Calu3 (cell line): ENCODE data around the gene MAD2L1BP. TPM values are rescaled to one million over a fixed set of nuclear protein-coding genes. Genes with fewer than 3 reads are reported as not detected.

Experiments used
- BruUV-seq: library from RNA; stranded (reverse); fragments of 400-500 nt; replicated peaks from 2 replicates; lab custom pipeline; 2021; lab: Mats Ljungman, UMichigan
- CTCF ChIA-PET: fragments of 300-600 bp; sonication (Branson Sonifier 250); formaldehyde crosslinking; loops from one replicate; lab custom pipeline; 2022; ENCODE audit warnings: antibody characterized with exemption; lab: Charles Lee
- DNase-seq: peaks from one replicate; pipeline ENCODE4 v3.0.0; 2022
- H3K27ac Mint-ChIP-seq: one replicate; pipeline ENCODE4 v1.8.0; 2022; ENCODE audit warnings: mixed read lengths; ENCODE audit not compliant: unreplicated experiment
- H3K27me3 Mint-ChIP-seq: one replicate; pipeline ENCODE4 v1.8.0; 2022; ENCODE audit warnings: mixed read lengths; ENCODE audit not compliant: unreplicated experiment
- H3K36me3 Mint-ChIP-seq: one replicate; pipeline ENCODE4 v1.8.0; 2022; ENCODE audit warnings: mild to moderate bottlenecking, moderate library complexity, mixed read lengths; ENCODE audit not compliant: insufficient read depth, unreplicated experiment
- H3K4me1 Mint-ChIP-seq: one replicate; pipeline ENCODE4 v1.8.0; 2022; ENCODE audit warnings: mild to moderate bottlenecking, low read depth, mixed read lengths; ENCODE audit not compliant: unreplicated experiment
- H3K4me3 Mint-ChIP-seq: one replicate; pipeline ENCODE4 v1.8.0; 2022; ENCODE audit warnings: mild to moderate bottlenecking, low read depth, moderate library complexity, mixed read lengths; ENCODE audit not compliant: unreplicated experiment
- H3K9me3 Mint-ChIP-seq: one replicate; pipeline ENCODE4 v1.8.0; 2022; ENCODE audit warnings: low read depth, mixed read lengths; ENCODE audit not compliant: unreplicated experiment
- CTCF ChIP-seq: fragments of 200-600 bp; IDR thresholded peaks from one replicate; pipeline ENCODE4 v1.8.0; 2022; ENCODE audit warnings: antibody characterized with exemption; ENCODE audit not compliant: unreplicated experiment
- intact Hi-C: fragments of 100-400 bp; cut with micrococcal nuclease; formaldehyde crosslinking; loops from one replicate; pipeline ENCODE4 v1.10.0; 2022; ENCODE audit not compliant: unreplicated experiment
- total RNA-seq: library from RNA; stranded (reverse); gene quantifications from 2 replicates; pipeline ENCODE4 v1.2.3, GENCODE V29; 2022

MAD2L1BP gene
- total RNA-seq, 1 experiment from 2014 or later: 48.2 TPM

- CTCF ChIA-PET: no interaction called here
- H3K27me3 Mint-ChIP-seq: no peaks in the 10 kb centered on the region
- H3K4me1 Mint-ChIP-seq: peaks cover 8% of the 10 kb centered on the region
- no TSS peak for BruUV-seq
- no peak for DNase-seq
- no peak overlapping the region for H3K27ac Mint-ChIP-seq
- no peaks in the 10 kb centered on the region for H3K9me3 Mint-ChIP-seq
- no peak for TF ChIP-seq CTCF
- intact Hi-C loops: no loop called here
- H3K36me3 Mint-ChIP-seq: peaks cover 99% of the 10 kb centered on the region
- H3K4me3 Mint-ChIP-seq: no peak overlapping the region
These were observed 37.9 kb downstream of the MAD2L1BP start for GRCh38 chr6:43673444-43674084.

- peaks cover 91% of the 10 kb centered on the region for H3K36me3 Mint-ChIP-seq
- BruUV-seq: no TSS peak
- peaks cover under 1% of the 10 kb centered on the region for H3K4me1 Mint-ChIP-seq
- no peaks in the 10 kb centered on the region for H3K27me3 Mint-ChIP-seq
- H3K9me3 Mint-ChIP-seq: no peaks in the 10 kb centered on the region
- no peak for DNase-seq
- H3K4me3 Mint-ChIP-seq: no peak overlapping the region
- no peak for TF ChIP-seq CTCF
- intact Hi-C loops: no loop called here
- H3K27ac Mint-ChIP-seq: no peak overlapping the region
- CTCF ChIA-PET: no interaction called here
These were observed 38.7 kb downstream of the MAD2L1BP start for GRCh38 chr6:43674291-43674690.

GRCh38 chr6:43674921-43675320 is 39.3 kb downstream of the MAD2L1BP start:
- H3K36me3 Mint-ChIP-seq: peaks cover 86% of the 10 kb centered on the region
- no peak overlapping the region for H3K4me3 Mint-ChIP-seq
- H3K4me1 Mint-ChIP-seq: no peaks in the 10 kb centered on the region
- DNase-seq: no peak
- CTCF ChIA-PET: no interaction called here
- no peaks in the 10 kb centered on the region for H3K9me3 Mint-ChIP-seq
- BruUV-seq: no TSS peak
- intact Hi-C loops: no loop called here
- TF ChIP-seq CTCF: no peak
- no peak overlapping the region for H3K27ac Mint-ChIP-seq
- no peaks in the 10 kb centered on the region for H3K27me3 Mint-ChIP-seq

- Mint-ChIP-seq H3K27ac (no peak overlapping the region), H3K36me3 (peaks cover 72% of the 10 kb centered on the region), H3K4me1 (no peaks in the 10 kb centered on the region), H3K27me3 (no peaks in the 10 kb centered on the region), H3K4me3 (no peak overlapping the region), H3K9me3 (no peaks in the 10 kb centered on the region)
- TF ChIP-seq CTCF: no peak
- DNase-seq: no peak
- CTCF ChIA-PET: interaction anchor here (0.6 to 0.7 kb wide), 2 partner anchors 26 to 376 kb away, joined by 3 to 4 read pairs; no protein-coding TSS in a partner anchor
- intact Hi-C loops: no loop called here
- BruUV-seq: no TSS peak
These were observed 41.4 kb downstream of the MAD2L1BP start for GRCh38 chr6:43676962-43677606.
